Mesothelial cell of epicardium (in vitro differentiated cells): ENCODE measurements around the gene SFRP5. TPM values are rescaled to one million over a fixed set of nuclear protein-coding genes. Genes with fewer than 3 reads are reported as not detected.

Experiments used
- DNase-seq, 2 experiments: peaks; one replicate each; pipeline ENCODE4 v3.0.0; 2021; ENCODE audit warnings: low spot score in 2 of 2; ENCODE audit not compliant: unreplicated experiment in 2 of 2
- H3K27ac Mint-ChIP-seq: 2 replicates; pipeline ENCODE4 v1.8.0; 2021; ENCODE audit warnings: mixed read lengths
- H3K27me3 Mint-ChIP-seq: 2 replicates; pipeline ENCODE4 v1.8.0; 2021; ENCODE audit warnings: low read depth, mixed read lengths
- H3K36me3 Mint-ChIP-seq: 2 replicates; pipeline ENCODE4 v1.8.0; 2021; ENCODE audit warnings: mixed read lengths
- H3K4me1 Mint-ChIP-seq: 2 replicates; pipeline ENCODE4 v1.8.0; 2021; ENCODE audit warnings: mixed read lengths
- H3K4me3 Mint-ChIP-seq: 2 replicates; pipeline ENCODE4 v1.8.0; 2021; ENCODE audit warnings: mild to moderate bottlenecking, moderate library complexity, mixed read lengths
- H3K9me3 Mint-ChIP-seq: 2 replicates; pipeline ENCODE4 v1.8.0; 2021; ENCODE audit warnings: mixed read lengths
- CTCF ChIP-seq: fragments of 200-600 bp; sonication (generic); IDR thresholded peaks from one replicate; pipeline ENCODE4 v1.5.0; 2021; ENCODE audit warnings: antibody characterized with exemption; ENCODE audit not compliant: unreplicated experiment
- total RNA-seq: library from RNA; stranded (reverse); gene quantifications from 3 replicates; pipeline ENCODE4 v1.2.1, GENCODE V29; 2021

The SFRP5 gene
- total RNA-seq, 1 donor from 2014 or later: 0.69 TPM

GRCh38 chr10:97779975-97780374, 8.2 kb upstream of the SFRP5 start:
- Mint-ChIP-seq H3K4me1 (no peaks in the 10 kb centered on the region), H3K27me3 (peaks cover 35% of the 10 kb centered on the region), H3K36me3 (no peaks in the 10 kb centered on the region), H3K4me3 (no peak overlapping the region), H3K9me3 (no peaks in the 10 kb centered on the region), H3K27ac (no peak overlapping the region)
- no peak for TF ChIP-seq CTCF
- no peak for DNase-seq

- no peak overlapping the region for H3K27ac Mint-ChIP-seq
- H3K27me3 Mint-ChIP-seq: peaks cover 39% of the 10 kb centered on the region
- H3K36me3 Mint-ChIP-seq: no peaks in the 10 kb centered on the region
- no peak for TF ChIP-seq CTCF
- H3K4me3 Mint-ChIP-seq: no peak overlapping the region
- H3K9me3 Mint-ChIP-seq: no peaks in the 10 kb centered on the region
- no peak for DNase-seq
- no peaks in the 10 kb centered on the region for H3K4me1 Mint-ChIP-seq
These were observed 7.7 kb upstream of the SFRP5 start for GRCh38 chr10:97779492-97779891.

- H3K9me3 Mint-ChIP-seq: no peaks in the 10 kb centered on the region
- H3K36me3 Mint-ChIP-seq: no peaks in the 10 kb centered on the region
- no peak for TF ChIP-seq CTCF
- H3K27ac Mint-ChIP-seq: no peak overlapping the region
- no peak overlapping the region for H3K4me3 Mint-ChIP-seq
- H3K4me1 Mint-ChIP-seq: no peaks in the 10 kb centered on the region
- peaks cover 47% of the 10 kb centered on the region for H3K27me3 Mint-ChIP-seq
- no peak for DNase-seq
These were observed 6.9 kb upstream of the SFRP5 start for GRCh38 chr10:97778452-97779302.

- H3K27ac Mint-ChIP-seq: no peak overlapping the region
- DNase-seq: no peak
- H3K36me3 Mint-ChIP-seq: no peaks in the 10 kb centered on the region
- no peak for TF ChIP-seq CTCF
- H3K9me3 Mint-ChIP-seq: no peaks in the 10 kb centered on the region
- no peak overlapping the region for H3K4me3 Mint-ChIP-seq
- peaks cover 62% of the 10 kb centered on the region for H3K27me3 Mint-ChIP-seq
- peaks cover 2% of the 10 kb centered on the region for H3K4me1 Mint-ChIP-seq
These were observed 5.3 kb upstream of the SFRP5 start for GRCh38 chr10:97777143-97777542.

GRCh38 chr10:97774811-97775294, 3.1 kb upstream of the SFRP5 start:
- Mint-ChIP-seq H3K27ac (no peak overlapping the region), H3K27me3 (peaks cover 74% of the 10 kb centered on the region), H3K36me3 (no peaks in the 10 kb centered on the region), H3K4me3 (no peak overlapping the region), H3K9me3 (no peaks in the 10 kb centered on the region), H3K4me1 (peaks cover 8% of the 10 kb centered on the region)
- no peak for TF ChIP-seq CTCF
- DNase-seq: no peak
